ENCODE results near the gene SLC25A22. TPM values are rescaled to one million over a fixed set of nuclear protein-coding genes. Genes with fewer than 3 reads are reported as not detected.

Gene SLC25A22
- total RNA-seq, 1 donor from 2014 or later = 16.3 TPM

- no peak for DNase-seq (ENCODE audit: low read depth)
Observed at GRCh38 chr11:823441-824291, 25.6 kb upstream of the SLC25A22 start.

DNA sequence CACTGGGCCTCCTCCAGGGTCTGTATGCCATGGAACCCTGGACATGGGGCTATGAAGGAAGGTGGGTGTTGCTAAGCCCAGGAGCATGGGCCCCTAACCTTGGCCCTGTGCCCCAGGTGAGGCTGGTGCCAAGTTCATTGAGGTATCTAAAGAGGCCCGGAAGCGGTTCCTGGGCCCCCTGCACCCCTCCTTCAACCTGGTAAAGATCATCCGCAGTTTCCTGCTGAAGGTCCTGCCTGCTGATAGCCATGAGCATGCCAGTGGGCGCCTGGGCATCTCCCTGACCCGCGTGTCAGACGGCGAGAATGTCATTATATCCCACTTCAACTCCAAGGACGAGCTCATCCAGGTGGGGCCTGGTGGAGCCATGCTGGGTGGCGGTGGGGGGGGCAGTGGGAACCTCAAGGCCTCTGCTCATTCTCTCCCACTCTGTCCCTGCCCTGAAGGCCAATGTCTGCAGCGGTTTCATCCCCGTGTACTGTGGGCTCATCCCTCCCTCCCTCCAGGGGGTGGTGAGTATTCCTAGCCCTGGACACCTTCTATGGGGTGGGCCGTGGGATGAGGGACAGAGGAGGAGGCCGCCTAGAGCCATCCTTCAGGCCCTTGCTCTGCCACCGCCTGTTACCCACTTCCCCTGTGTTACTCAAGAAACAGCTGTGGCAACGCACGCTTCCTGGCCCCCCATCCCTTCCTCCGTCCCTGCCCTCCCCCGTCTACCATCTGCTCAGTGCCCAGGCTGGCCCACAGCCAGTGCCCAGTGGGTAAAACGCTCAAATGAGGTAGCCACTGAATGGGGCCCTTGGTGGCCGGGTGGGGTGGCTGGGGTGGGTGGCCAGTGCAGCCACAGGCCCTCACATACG is 23.7 kb upstream of the SLC25A22 start:
- DNase-seq (ENCODE audit: low read depth) = no peak

GRCh38 chr11:820655-821511 is 22.8 kb upstream of the SLC25A22 start:
- peak; percentile 84 for DNase-seq (ENCODE audit: low read depth)

GRCh38 chr11:819943-820649 is 22.0 kb upstream of the SLC25A22 start:
- DNase-seq (ENCODE audit: low read depth) = peak; percentile 82

GRCh38 chr11:819129-819931 is 21.2 kb upstream of the SLC25A22 start:
- DNase-seq (ENCODE audit: low read depth) = no peak

DNA sequence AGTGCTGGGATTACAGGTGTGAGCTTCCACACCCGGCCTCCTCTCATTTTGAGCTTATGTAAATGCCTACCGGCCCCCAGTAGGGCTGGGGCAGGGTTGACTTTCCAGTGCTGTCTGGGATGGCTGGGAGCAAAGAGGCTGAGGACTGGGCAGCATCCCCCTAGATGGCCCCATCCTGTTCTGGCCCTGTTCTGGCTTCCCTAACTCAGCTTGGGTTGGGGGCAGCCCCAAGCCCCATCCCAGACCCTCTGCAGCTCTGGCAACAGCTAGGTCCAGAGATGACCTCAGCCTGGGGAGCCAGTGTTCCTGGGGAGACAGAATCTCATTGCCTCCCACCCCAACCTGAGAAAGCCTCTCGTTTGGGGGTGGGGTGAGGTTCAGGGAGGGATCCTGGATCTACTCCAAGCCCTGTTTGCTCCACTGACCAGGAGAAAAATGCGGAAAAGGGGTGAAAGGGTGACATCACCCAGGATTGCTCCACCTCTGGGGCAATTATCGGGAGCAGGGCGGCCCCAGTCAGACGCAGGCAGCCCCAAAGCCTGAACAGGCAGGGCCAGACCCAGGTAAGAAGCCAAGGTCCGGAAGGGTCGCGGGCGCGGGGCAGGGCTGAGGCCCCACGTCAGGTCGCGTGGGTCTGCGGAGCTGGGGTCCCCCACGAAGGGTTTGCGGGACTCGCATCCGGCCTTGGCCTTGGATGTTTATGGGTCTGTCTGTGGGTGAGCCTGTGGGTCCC is 20.5 kb upstream of the SLC25A22 start, which contains the start of gene PNPLA2:
Gene PNPLA2 (plus strand): TSS at position 519 of the 733 bp plus-strand sequence. CDS start 805 bp downstream, outside the sequence.
- peak; percentile 79 for DNase-seq (ENCODE audit: low read depth)

GRCh38 chr11:816433-816779 is 18.3 kb upstream of the SLC25A22 start:
- no peak for DNase-seq (ENCODE audit: low read depth)

DNA sequence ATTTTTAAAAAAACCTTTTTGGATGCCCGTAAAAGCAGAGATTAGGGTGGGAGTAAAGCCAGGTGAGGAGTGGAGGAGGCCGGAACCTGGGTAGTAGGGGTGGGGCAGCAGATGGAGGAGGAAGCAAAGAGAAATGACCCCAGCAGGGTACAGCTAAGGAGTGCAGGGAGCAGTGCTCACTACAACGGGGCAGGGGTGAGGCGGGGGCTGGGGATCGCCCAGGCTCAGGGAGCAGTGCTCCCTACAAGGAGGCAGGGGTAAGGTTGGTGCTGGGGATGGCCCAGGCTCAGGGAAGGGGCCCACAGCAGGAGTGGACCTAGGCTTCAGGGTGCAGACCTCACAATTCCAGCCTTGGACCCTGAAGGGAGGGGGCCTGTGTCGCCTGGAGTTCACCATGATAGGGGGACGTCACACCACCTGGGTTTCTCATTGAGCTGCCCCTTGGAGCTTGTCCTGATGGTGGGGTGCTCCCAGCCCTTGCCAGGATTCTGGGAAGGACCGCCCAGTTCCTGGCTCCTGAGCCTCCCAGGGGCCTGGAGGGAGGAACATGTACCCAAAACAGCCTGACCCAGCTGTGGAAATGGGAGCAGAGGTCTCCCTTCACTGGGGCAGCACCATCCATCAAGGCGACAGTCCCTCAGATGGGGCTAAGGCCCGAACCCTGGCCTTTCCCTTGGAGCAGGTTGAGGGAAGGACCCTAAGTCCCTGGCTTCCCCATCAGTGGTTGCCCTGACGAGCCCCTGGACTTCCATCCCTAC is 17.8 kb upstream of the SLC25A22 start:
- DNase-seq (ENCODE audit: low read depth) = no peak

DNA sequence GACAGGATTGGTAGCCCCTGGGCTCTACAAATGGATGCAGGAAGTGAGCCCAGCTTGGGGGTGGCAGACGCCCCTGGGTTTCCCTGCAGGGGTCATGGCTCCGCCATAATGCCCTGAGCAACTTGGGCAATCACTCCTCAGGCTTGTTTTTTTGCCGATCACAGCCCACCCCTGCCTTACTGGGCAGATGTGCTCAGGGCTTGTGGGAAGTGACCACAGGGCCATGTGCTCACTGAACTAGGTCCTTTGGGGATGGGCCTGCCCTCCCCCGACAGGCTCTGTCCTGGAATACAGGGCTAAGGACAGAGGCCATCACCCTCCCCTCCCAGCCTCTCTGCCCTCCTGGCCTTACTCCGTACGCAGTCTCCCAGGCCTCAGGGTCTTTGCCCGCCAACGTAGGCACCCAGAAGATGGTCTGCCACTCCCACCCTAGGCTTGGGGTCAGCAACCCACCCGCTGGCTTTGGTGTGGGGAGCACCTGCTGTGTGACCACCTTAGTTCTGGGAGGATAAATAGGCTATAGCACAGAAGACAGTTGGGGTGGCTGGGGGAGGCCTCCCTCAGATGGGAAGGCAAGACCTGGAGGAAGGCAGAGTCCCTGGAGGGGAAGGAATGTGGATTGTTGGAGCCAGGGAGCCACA is 15.5 kb upstream of the SLC25A22 start:
- no peak for DNase-seq (ENCODE audit: low read depth)

DNA sequence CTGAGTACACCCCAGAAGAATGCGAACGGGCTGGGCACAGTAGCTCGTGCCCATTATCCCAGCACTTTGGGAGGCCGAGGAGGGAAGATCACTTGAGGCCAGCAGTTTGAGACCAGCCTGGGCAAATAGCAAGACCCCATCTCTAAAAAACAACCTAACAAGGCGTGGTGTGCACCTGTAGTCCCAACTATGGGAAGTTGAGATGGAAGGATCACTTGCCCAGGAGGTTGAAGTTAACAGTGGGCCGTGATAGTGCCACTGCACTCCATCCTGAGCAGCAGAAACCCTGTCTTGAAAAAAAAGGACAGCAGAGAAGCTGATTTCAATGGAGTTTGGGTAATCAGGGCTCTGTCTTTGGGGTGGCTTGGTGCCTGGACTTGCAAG is 15.0 kb upstream of the SLC25A22 start:
- DNase-seq (ENCODE audit: low read depth) = no peak

DNA sequence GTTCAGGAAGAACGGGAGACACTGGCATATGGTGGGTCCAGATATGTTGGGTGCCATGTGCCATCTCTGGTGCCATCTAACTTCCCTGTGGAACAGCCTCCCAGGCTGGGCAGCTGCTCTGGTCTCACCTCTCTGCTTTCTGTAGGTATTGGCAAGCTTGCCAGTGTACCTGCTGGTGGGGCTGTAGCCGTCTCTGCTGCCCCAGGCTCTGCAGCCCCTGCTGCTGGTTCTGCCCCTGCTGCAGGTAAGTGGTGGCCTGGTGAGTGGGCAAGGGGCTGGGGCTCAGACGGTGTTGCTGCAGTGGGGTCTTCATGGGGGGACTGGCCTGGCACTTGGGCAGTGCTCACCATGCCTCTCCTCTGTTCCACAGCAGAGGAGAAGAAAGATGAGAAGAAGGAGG is 14.3 kb upstream of the SLC25A22 start:
- no peak for DNase-seq (ENCODE audit: low read depth)

DNA sequence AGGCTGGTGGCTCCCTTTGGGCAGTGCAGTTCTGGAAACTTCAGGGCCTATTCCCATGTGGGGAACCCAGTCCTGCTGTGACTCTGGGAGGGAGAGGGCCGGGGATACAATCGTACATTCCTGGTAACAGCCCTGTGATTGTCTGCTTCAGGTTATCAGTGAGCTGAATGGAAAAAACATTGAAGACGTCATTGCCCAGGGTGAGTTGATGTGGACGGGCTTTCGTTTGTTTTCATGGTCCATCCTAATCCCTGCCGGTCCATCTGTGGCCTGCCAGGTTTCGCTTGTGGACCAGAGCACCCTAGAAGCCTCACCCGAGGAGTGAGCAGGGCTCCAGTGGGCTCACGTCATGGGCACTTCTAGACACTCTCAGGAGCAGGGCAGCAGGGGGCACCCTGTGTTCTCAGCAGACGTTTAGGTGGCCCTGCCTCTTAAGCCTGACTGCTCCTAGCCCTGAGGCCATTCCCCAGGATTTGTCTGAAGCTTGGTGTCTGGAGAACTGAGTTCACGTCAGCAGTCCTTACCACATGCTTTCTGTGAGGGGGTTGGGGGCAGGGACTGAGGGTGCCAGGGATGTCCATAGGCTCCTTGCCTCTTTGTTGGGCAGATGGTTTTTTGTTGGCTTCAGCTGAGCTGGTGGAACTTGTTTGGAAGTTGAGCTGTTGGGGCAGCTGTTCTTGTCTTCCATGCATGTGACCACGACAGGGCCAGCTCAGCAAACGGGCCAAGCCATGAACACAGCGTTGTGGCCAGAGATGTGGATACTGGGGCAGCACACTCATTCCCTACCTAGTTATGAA is 13.6 kb upstream of the SLC25A22 start:
- no peak for DNase-seq (ENCODE audit: low read depth)

DNA sequence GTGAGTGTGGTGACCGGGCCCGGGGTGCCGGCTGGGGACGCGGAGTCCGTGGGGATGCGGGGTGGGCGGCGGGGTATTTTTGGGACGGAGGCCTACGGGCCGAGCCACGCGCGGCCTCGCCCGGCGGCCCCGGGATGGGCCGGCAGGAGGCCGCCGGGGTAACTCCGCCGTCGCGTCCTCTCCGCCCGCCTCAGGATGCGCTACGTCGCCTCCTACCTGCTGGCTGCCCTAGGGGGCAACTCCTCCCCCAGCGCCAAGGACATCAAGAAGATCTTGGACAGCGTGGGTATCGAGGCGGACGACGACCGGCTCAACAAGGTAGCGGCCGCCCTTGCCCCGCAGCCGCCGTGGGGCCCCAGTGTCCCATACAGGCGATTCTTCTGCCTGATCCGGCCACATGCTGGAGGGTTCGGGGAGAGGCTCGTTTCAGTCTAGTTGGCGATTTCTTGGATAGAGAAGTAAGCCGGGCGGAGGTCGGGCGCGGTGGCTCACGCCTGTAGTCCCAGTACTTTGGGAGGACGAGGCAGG is 12.0 kb upstream of the SLC25A22 start:
- DNase-seq (ENCODE audit: low read depth) = no peak

DNA sequence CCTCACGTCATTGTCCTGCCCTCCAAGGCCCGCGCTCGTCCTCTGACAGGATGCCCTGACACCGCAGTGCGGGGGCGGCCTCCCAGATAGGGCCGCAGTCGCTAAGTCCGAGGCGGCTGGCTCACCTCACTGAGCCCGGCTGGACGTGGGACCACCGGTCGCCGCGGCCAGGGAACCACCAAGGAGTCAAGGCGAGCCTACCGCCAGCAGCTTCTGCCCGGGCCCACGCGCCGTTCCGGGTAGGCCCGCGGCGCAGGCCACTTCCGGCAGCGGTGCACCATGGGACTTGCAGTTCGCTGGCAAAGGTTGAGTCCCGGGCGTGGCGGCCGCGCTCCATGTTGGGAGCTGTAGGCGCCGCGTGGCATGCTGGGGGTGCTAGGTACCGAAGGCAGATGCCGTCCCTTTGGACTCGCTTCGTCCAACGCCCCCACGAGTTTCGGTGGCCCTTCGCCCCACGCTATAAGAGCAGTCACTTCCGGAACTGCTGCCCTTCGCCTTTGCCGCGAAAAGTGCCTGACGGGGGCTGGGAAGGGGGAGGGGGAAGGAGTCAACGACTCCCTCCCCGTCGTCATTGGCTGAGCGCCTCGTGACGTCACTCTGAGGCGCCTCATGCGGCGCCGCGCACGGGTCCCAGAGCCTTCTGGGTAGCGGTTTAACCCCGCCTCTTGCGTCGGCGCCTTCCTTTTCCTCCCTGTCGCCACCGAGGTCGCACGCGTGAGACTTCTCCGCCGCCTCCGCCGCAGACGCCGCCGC is 11.4 kb upstream of the SLC25A22 start, which contains the start of gene RPLP2:
Gene RPLP2 (plus strand): TSS at position 681 of the 753 bp plus-strand sequence. CDS start 268 bp downstream, outside the sequence.
- DNase-seq (ENCODE audit: low read depth) = peak; percentile 85

DNA sequence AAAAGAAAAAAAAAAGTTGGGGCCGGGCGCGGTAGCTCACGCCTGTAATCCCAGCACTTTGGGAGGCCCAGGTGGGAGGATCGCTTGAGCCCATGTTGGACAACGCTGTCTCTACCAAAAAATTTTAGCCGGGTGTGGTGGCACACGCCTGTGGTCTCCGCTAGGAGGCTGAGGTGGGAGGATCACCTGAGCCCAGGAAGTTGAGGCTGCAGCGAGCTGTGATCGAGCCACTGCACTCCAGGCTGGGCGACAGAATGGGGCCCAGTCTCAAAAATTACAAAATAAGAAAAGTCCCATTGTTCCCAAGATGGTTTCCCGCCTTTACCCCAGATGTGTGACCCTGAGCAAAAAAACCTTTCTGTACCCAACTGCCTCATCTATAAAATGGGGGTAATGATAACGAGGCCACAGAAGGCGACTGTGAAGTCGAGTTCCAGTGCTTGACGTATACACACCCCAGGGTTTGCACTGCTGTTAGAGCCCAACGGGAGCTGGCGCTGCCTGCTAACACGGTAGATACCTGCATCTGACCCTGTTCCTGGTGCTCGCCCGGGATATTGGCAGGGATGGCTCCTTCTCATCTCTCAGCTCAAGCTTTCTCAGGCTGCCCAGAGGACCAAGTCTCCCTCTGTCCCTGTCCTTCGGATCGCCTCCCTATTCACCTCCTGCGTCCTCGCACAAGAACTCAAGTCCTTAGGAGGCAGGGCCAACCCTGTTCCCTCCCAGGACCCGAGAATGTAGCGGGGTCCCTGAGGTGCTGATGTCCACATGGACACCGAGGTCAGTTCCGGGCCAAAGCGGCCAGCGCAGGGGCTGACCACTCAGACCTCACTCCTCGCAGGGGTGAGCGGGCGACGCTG is 10.6 kb upstream of the SLC25A22 start:
- peak; percentile 52 for DNase-seq (ENCODE audit: low read depth)
